ENCODE measurements around the gene TLCD4.

The TLCD4 gene

DNA sequence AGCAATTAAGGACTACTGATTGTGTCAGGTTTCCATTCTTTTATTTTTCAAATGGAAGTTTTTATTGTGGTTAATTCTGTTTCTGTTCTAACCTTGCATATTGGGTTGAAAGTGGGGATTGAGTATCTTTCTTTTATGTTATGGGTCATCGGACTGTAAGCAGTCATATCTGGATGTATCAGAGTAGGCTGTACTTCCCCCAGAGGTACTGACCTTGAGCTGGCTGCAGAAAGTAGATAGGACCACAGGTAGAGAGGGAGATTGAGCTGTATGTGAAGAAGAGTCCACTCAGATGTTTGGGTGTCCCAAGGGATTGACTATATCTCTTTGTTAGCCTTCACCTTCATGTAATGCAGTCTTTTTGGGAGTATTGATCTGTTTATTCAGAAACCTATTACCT lies 23.9 kb upstream of the TLCD4 start:
- in situ Hi-C loops (cut with MboI; ENCODE audit: low pct_unique_long_range_greater_than_20kb, low sequenced_read_pairs): no loop called here
- no peak for DNase-seq

- no peak for DNase-seq
- in situ Hi-C loops (cut with MboI; ENCODE audit: low pct_unique_long_range_greater_than_20kb, low sequenced_read_pairs): no loop called here
Observed at GRCh38 chr1:95094923-95095322, 22.2 kb upstream of the TLCD4 start.

- no peak for DNase-seq
- in situ Hi-C loops (cut with MboI; ENCODE audit: low pct_unique_long_range_greater_than_20kb, low sequenced_read_pairs): no loop called here
Observed at GRCh38 chr1:95095833-95096217, 21.3 kb upstream of the TLCD4 start.

GRCh38 chr1:95096218-95096841 lies 20.8 kb upstream of the TLCD4 start:
- no peak for DNase-seq
- in situ Hi-C loops (cut with MboI; ENCODE audit: low pct_unique_long_range_greater_than_20kb, low sequenced_read_pairs): no loop called here

- in situ Hi-C loops (cut with MboI; ENCODE audit: low pct_unique_long_range_greater_than_20kb, low sequenced_read_pairs): no loop called here
- DNase-seq: no peak
Observed at GRCh38 chr1:95097426-95097825, 19.7 kb upstream of the TLCD4 start.

DNA sequence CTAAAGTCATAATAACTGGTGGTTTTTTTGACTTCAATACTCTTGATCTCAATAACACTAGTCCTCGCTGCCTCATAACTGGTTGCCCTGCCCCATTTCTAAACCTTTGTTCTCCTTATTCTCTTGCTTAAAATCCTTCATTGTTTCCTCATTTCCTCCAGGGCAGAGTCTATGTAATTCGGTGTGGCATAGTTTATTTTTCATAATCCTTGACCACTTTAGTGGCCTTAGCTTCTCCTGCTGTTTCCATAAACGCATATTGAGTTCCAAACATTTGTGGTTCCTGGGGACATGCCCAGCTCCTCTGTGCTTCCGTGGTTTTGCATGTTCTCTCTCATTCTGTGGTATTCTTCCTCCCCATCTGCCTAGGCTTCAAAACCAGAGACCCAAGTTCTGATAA lies 19.0 kb upstream of the TLCD4 start:
- in situ Hi-C loops (cut with MboI; ENCODE audit: low pct_unique_long_range_greater_than_20kb, low sequenced_read_pairs): no loop called here
- DNase-seq: no peak

DNA sequence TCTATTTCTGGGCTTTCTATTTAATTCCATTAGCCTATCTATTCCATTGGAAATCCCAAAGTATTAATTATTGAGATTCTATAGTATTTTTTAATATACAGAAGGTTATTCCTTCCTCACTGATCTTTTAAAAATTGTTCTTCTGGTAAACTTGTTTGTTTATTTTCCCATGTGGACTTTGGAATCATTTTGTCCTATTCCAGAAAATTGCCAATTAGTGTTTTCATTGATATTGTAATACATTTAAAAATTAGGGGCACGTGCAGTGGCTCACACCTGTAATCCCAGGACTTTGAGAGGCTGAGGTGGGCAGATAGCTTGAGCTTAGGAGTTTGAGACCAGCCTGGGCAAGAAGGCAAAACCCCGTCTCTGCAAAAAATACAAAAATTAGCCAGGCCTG lies 8.4 kb upstream of the TLCD4 start:
- in situ Hi-C loops (cut with MboI; ENCODE audit: low pct_unique_long_range_greater_than_20kb, low sequenced_read_pairs): no loop called here

DNA sequence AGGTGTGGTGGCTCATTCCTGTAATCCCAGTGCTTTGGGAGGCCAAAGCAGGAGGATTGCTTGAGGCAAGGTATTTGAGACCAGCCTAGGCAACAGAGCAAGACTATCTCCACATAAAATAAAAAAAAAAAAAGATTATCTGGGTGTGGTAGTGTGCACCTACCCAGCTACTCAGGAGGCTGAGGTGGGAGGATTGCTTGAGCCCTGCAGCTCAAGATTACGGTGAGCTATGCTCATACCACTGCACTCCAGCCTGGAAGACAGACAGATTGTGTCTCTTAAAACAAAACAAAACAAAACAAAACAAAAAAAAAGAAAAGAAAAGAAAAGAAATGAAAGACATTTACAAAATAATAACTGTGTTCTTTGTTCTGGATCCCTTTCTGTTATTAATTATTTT lies 6.1 kb upstream of the TLCD4 start:
- no peak for DNase-seq
- in situ Hi-C loops (cut with MboI; ENCODE audit: low pct_unique_long_range_greater_than_20kb, low sequenced_read_pairs): no loop called here

More for the DNA sequence above, 8.4 kb upstream of the TLCD4 start:
- no peak for DNase-seq

- no peak for DNase-seq
- in situ Hi-C loops (cut with MboI; ENCODE audit: low pct_unique_long_range_greater_than_20kb, low sequenced_read_pairs): no loop called here
Observed at GRCh38 chr1:95113684-95114083, 3.5 kb upstream of the TLCD4 start.

DNA sequence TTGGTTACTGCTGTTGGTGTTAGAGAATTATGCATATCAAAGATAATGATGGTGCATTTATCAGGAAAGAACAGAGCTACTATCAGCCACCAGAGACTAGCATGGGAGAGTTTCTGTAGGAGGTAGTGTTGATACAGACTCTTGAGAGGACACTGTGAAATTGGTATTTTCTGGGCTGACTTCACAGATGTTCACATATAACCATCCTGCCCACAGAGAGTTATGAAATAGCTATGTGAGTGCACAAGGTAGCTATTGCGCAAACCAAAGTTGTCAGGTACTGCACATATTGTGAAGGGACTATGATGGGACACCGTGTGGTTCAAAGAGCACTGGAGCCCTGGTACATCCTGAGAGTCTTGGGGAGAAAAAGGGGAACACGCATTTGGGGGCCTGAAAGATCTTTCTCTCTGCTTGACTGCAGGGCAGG lies 1.4 kb upstream of the TLCD4 start:
- no peak for DNase-seq
- in situ Hi-C loops (cut with MboI; ENCODE audit: low pct_unique_long_range_greater_than_20kb, low sequenced_read_pairs): no loop called here

- DNase-seq: peak; percentile 72
- in situ Hi-C loops (cut with MboI; ENCODE audit: low pct_unique_long_range_greater_than_20kb, low sequenced_read_pairs): no loop called here
Observed at GRCh38 chr1:95116580-95117206, 462 bp upstream of the TLCD4 start.

GRCh38 chr1:95118067-95118499 lies 928 bp downstream of the TLCD4 start:
- in situ Hi-C loops (cut with MboI; ENCODE audit: low pct_unique_long_range_greater_than_20kb, low sequenced_read_pairs): no loop called here

DNA sequence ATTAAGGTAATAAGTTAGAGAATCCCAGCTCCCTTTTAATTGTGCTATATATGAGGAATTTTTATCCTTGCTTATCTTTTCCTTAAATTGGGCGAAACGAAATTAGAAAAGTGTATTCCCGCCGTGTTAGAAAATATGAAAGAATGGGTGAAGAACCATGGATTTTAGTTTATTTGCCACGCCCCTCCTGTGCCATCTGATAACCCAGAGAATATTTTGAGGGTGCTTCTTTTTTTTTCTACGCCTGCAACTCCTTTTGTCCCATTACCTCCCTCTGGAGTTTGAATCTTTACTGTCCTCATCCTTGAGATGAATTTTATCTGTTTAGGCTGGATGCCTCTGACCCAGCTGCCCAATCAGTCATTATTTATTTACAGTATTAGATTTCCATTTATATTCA lies 1.6 kb downstream of the TLCD4 start:
- in situ Hi-C loops (cut with MboI; ENCODE audit: low pct_unique_long_range_greater_than_20kb, low sequenced_read_pairs): no loop called here
- no peak for DNase-seq

More at GRCh38 chr1:95118067-95118499, 928 bp downstream of the TLCD4 start:
- peak; percentile 15 for DNase-seq

- in situ Hi-C loops (cut with MboI; ENCODE audit: low pct_unique_long_range_greater_than_20kb, low sequenced_read_pairs): no loop called here
- no peak for DNase-seq
Observed at GRCh38 chr1:95119273-95119672, 2.1 kb downstream of the TLCD4 start.

GRCh38 chr1:95122151-95122697 lies 5.1 kb downstream of the TLCD4 start:
- in situ Hi-C loops (cut with MboI; ENCODE audit: low pct_unique_long_range_greater_than_20kb, low sequenced_read_pairs): no loop called here
- no peak for DNase-seq

DNA sequence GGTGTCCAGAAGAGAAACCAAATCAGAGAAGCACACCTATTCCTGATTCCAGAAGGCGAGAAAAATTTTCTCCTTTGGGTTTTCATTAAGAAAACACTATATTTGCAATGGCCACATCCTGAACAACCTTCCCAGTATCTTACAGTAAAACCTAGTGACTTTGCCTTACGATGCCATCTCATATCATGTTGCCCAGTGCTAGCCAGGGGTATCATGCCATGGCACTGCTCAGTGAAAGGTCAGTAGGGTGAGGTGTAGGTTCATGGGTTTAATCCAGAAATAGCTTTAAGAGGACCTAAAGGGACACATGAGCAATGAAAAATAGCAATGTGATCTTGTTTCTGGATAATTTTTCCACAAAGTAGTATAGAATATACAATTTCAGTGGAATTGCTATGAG lies 7.2 kb downstream of the TLCD4 start:
- in situ Hi-C loops (cut with MboI; ENCODE audit: low pct_unique_long_range_greater_than_20kb, low sequenced_read_pairs): no loop called here
- DNase-seq: no peak

DNA sequence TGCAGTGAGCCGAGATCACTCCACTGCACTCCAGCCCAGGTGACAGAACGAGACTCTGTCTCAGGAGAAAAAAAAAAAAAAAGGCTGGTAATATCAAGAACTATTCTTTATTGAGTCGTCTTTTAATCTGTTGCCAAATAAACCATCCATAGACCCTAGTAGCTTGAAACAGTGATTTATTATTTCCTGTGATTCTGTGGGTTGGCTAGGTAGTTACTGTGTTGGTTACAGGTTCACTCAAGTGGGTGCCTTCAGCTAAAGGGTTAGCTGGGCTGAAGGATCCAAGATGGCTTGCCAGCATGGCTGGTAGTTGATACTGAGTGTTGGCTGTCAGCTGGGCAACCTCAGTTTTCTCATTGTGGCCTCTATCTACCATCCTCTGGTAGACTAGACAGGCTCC lies 9.2 kb downstream of the TLCD4 start:
- in situ Hi-C loops (cut with MboI; ENCODE audit: low pct_unique_long_range_greater_than_20kb, low sequenced_read_pairs): no loop called here

GRCh38 chr1:95126846-95127245 lies 9.7 kb downstream of the TLCD4 start:
- in situ Hi-C loops (cut with MboI; ENCODE audit: low pct_unique_long_range_greater_than_20kb, low sequenced_read_pairs): no loop called here
- no peak for DNase-seq

More for the DNA sequence above, 9.2 kb downstream of the TLCD4 start:
- DNase-seq: no peak

- DNase-seq: no peak
- in situ Hi-C loops (cut with MboI; ENCODE audit: low pct_unique_long_range_greater_than_20kb, low sequenced_read_pairs): no loop called here
Observed at GRCh38 chr1:95127380-95127779, 10.2 kb downstream of the TLCD4 start.

DNA sequence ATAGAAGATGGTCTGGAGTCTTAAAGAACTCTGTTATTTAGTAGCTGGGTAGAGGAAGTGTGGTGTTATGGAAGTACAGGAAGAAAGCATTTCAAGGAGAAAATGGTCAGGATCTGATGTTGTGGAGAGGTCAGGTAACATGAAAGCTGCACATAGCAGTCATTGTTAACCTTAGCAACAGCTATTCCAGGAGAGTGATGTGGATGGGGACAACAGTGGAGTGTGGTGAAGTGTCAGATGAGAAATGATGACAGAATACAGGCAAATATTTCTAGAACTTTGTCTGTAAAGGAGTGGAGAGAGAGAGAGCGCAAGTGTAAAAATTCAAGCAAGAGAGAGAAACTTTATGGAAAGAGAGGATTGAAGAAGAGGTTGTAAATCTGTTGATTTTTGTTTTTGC lies 15.6 kb downstream of the TLCD4 start:
- in situ Hi-C loops (cut with MboI; ENCODE audit: low pct_unique_long_range_greater_than_20kb, low sequenced_read_pairs): no loop called here
- DNase-seq: no peak

DNA sequence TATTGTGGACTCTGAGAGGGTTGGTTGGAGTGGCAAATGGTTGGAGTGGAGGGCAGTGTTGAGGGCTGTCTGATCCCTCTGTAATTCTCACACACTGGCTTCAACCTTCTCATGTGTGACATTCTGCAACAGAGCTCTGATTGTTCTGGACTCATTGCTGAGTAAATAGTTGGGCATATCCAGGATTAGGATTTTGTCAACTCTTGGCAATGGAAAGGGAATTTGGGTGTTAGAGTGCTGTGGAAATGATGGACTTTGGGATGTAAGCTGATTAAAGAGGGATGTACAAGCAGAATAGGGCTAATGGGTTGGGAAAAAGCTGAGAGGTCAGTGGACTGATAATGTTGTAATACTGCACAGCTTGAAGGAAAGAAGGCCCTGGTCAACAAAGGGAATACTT lies 16.5 kb downstream of the TLCD4 start:
- in situ Hi-C loops (cut with MboI; ENCODE audit: low pct_unique_long_range_greater_than_20kb, low sequenced_read_pairs): no loop called here
- DNase-seq: no peak
